WERI-Rb-1 (cell line): ENCODE measurements around the gene ASCC1.

Source experiments
- DNase-seq: peaks from one replicate; pipeline ENCODE4 v3.0.0-alpha.2; 2020
- H3K27ac ChIP-seq: fragments of 250-450 bp; sonication (Bioruptor Pico); 2 replicates; pipeline ENCODE4 v1.5.1; 2020; ENCODE audit warnings: mild to moderate bottlenecking, moderate library complexity
- H3K27me3 ChIP-seq: fragments of 250-450 bp; sonication (Bioruptor Pico); 2 replicates; pipeline ENCODE4 v1.5.1; 2021; ENCODE audit warnings: mild to moderate bottlenecking, low read depth, moderate library complexity; ENCODE audit not compliant: insufficient read depth, severe bottlenecking
- H3K36me3 ChIP-seq: fragments of 250-450 bp; sonication (Bioruptor Pico); 2 replicates; pipeline ENCODE4 v1.5.1; 2020; ENCODE audit warnings: mild to moderate bottlenecking, moderate library complexity
- H3K4me3 ChIP-seq: 2 replicates; pipeline ENCODE4 v1.5.1; 2011; ENCODE audit warnings: low read depth, mild to moderate bottlenecking, control low read depth, low read length
- H3K9me3 ChIP-seq: fragments of 250-450 bp; sonication (Bioruptor Pico); 2 replicates; pipeline ENCODE4 v1.5.1; 2021; ENCODE audit warnings: mild to moderate bottlenecking, moderate library complexity; ENCODE audit not compliant: severe bottlenecking
- TF ChIP-seq, protein P1 (sequence below): IDR thresholded peaks from 2 replicates; pipeline ENCODE4 v1.5.1; 2011; ENCODE audit warnings: low read depth, mild to moderate bottlenecking, control low read depth, inconsistent platforms, low read length

Gene ASCC1

DNA sequence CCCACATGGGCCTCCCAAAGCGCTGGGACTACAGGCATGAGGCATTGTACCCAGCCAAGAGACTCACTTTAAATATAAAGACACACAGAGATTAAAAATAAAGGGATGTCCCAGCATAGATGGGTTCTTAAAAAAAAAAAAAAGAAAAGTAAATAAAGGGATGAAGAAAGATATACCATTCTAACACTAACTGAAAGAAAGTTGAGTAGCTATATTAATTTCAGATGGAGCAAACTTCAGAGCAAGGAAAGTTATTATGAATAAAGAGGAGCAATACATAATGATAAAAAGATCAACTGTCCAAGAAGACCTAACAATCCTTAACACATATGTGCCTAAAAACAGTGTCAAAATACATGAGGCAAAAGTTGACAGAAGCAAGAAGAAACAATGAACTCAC lies 94.7 kb downstream of the ASCC1 start:
- Histone ChIP-seq H3K4me3 (no peak overlapping the region), H3K9me3 (peaks cover 2% of the 10 kb centered on the region), H3K36me3 (peaks cover under 1% of the 10 kb centered on the region; the same call in 1 of the 2 replicates), H3K27me3 (no peaks in the 10 kb centered on the region), H3K27ac (no peak overlapping the region)
- DNase-seq, result no peak
- TF ChIP-seq, protein P1, sequence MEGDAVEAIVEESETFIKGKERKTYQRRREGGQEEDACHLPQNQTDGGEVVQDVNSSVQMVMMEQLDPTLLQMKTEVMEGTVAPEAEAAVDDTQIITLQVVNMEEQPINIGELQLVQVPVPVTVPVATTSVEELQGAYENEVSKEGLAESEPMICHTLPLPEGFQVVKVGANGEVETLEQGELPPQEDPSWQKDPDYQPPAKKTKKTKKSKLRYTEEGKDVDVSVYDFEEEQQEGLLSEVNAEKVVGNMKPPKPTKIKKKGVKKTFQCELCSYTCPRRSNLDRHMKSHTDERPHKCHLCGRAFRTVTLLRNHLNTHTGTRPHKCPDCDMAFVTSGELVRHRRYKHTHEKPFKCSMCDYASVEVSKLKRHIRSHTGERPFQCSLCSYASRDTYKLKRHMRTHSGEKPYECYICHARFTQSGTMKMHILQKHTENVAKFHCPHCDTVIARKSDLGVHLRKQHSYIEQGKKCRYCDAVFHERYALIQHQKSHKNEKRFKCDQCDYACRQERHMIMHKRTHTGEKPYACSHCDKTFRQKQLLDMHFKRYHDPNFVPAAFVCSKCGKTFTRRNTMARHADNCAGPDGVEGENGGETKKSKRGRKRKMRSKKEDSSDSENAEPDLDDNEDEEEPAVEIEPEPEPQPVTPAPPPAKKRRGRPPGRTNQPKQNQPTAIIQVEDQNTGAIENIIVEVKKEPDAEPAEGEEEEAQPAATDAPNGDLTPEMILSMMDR, result no peak

DNA sequence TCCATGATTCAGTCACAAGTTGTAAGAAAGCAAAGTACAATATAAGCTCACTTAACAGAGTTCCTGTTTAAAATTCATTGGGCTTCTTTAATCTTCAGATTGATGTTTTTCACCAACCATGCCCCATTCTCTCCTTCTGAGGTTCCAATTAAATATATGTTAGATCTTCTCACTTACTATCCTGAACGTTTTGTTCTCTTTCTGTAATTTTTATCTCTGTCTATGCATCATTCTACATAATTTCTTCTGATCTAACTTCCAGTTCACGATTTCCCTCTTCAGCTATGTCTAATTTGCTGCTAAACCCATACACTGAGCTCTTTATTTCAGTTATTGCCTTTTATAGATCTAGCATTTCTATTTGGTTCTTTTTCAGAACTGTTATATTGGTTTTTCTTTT lies 99.7 kb downstream of the ASCC1 start:
- Histone ChIP-seq H3K9me3 (peaks cover 3% of the 10 kb centered on the region), H3K27me3 (no peaks in the 10 kb centered on the region), H3K27ac (no peak overlapping the region), H3K36me3 (no peaks in the 10 kb centered on the region), H3K4me3 (no peak overlapping the region)
- TF ChIP-seq, protein P1, result no peak
- DNase-seq, result no peak

DNA sequence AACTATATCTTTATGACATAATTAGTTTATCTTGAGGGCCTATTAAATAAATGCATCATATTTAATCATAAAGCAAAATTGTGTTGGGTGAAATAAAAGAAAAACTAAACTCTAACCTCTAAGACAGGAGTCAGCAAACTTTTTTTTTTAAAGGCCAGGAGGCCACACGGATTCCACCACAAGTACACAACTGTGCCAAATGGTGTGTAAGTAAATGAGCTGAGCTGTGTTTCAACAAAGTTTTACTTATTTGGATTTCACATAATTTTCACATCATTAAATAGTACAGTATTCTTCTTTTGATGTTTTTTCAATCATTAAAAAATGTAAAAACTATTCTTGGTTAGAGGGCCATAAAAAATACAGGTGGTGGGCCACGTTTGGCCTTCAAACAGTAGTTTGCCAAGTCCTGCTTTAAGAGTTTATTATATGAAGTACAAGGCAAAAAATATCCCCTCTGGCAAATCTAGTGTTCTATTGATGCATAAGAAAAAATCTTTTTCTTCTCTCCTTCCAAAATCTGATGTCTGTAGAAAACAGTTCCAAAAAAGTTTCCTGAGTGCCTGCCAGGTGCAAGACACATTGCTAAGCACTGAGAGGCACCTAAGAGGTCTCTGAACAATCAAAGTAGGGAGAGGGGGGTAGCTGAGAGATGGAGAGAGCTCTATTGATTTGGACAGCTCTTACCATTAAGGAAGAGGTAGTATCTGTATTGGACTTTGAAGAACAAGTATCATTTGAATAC lies 101.2 kb downstream of the ASCC1 start:
- TF ChIP-seq, protein P1, result no peak
- H3K27me3 ChIP-seq, result no peaks in the 10 kb centered on the region
- no peak overlapping the region for H3K4me3 ChIP-seq
- no peaks in the 10 kb centered on the region for H3K36me3 ChIP-seq
- H3K27ac ChIP-seq, result no peak overlapping the region
- H3K9me3 ChIP-seq, result peaks cover 3% of the 10 kb centered on the region
- no peak for DNase-seq

DNA sequence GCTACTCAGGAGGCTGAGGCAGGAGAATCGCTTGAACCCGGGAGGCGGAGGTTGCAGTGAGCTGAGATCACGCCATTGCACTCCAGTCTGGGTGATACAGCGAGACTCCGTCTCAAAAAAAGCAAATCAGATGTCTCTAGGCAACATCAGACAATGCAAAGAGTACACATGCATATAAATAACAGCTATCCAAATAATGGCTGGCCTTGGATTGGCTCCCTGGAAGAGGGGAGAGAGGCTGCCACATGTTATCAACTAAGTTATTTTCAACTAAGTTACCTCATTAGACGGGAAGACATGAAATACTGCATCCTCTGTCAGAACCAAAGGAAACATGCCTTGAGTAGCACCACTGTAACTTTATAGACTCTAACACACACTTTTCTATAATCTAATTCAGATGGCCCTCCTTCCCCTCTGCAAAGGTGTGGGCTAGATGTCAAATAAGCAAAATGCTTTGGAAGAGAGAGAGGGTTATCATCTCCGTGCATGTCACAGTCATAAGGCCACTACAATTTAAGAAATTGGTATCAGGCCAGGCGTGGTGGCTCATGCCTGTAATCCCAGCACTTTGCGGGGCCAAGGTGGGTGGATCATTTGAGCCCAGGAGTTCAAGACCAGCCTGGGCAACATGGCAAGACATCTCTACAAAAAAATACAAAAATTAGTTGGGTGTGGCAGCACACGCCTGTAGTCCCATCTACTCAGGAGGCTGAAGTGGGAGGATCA lies 105.2 kb downstream of the ASCC1 start:
- Histone ChIP-seq H3K4me3 (no peak overlapping the region), H3K9me3 (no peaks in the 10 kb centered on the region), H3K36me3 (no peaks in the 10 kb centered on the region), H3K27ac (no peak overlapping the region), H3K27me3 (no peaks in the 10 kb centered on the region)
- TF ChIP-seq, protein P1, result no peak
- no peak for DNase-seq

DNA sequence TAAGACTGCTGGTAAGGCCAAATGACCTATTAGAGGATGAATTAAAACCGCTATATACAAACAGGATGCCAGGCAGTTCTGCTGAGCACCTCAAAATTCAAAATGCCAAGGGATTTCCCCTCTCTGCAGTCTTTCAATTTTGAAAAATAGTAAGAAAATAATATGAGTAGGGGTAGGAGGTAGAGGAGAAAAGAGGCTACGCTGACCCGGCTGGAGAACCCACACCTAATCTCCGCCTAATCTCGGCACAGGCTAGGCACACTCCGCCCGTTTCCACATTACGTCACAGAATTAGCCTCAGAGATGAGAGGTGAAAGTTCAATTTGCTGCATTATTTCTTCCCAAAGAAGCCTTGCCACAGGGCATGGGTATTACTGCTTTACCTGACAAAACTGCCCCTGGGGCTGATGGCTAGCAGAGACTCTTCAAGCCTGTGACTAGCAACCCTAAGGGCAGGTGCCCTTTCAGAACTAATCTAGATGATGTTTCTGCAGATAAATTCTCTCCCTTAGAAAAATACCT lies 106.4 kb downstream of the ASCC1 start:
- no peak for DNase-seq
- TF ChIP-seq, protein P1, result no peak
- H3K4me3 ChIP-seq, result no peak overlapping the region
- no peak overlapping the region for H3K27ac ChIP-seq
- H3K9me3 ChIP-seq, result no peaks in the 10 kb centered on the region
- no peaks in the 10 kb centered on the region for H3K27me3 ChIP-seq
- no peaks in the 10 kb centered on the region for H3K36me3 ChIP-seq
